IMR-90 (cell line): ENCODE results near the gene PHIP. TPM values are rescaled to one million over a fixed set of nuclear protein-coding genes. Genes with fewer than 3 reads are reported as not detected.
A peak's percentile ranks its signal among the peaks of the same experiment; 100 is the strongest.

Source experiments
- ATAC-seq: fragments of 200-7000 bp; cut with Tn5 transposase; 2 replicates; pipeline ENCODE4 v1.9.1; 2020; ENCODE audit warnings: low read depth, mild to moderate bottlenecking, moderate library complexity
- BruUV-seq: library from RNA; stranded (reverse); fragments of 400-500 nt; replicated peaks from 2 replicates; lab custom pipeline; 2021; lab: Mats Ljungman, UMichigan
- CTCF ChIA-PET: fragments of 300-600 bp; formaldehyde crosslinking; extraction: SDS; loops from one replicate; lab custom pipeline; 2021; ENCODE audit warnings: antibody characterized with exemption; lab: Yijun Ruan, JAX
- POLR2A ChIA-PET: fragments of 300-600 bp; sonication (Branson Sonifier 250); formaldehyde crosslinking; loops from one replicate; lab custom pipeline; 2022; ENCODE audit warnings: antibody characterized with exemption; ENCODE audit not compliant: unreplicated experiment; lab: Charles Lee
- DNase-seq: peaks from one replicate; pipeline ENCODE4 v3.0.0; 2013
- H2AFZ ChIP-seq: replicated peaks from 2 replicates; pipeline ENCODE3; 2013; ENCODE audit warnings: low read length, mild to moderate bottlenecking; ENCODE audit not compliant: poor library complexity
- H2AK5ac ChIP-seq: 2 replicates; pipeline ENCODE4 v1.6.1; 2013; ENCODE audit warnings: low read depth, low read length, inconsistent platforms
- H2AK9ac ChIP-seq: replicated peaks from 2 replicates; pipeline ENCODE3; 2013; ENCODE audit warnings: mild to moderate bottlenecking, low read depth, low read length, moderate library complexity; ENCODE audit not compliant: poor library complexity
- H2BK120ac ChIP-seq: 2 replicates; pipeline ENCODE4 v1.6.1; 2013; ENCODE audit warnings: low read depth, low read length, inconsistent platforms
- H2BK15ac ChIP-seq: 3 replicates; pipeline ENCODE4 v1.6.1; 2013; ENCODE audit warnings: low read depth, low read length, inconsistent platforms
- H2BK20ac ChIP-seq: 2 replicates; pipeline ENCODE4 v1.6.1; 2013; ENCODE audit warnings: low read depth, mild to moderate bottlenecking, inconsistent platforms, low read length, moderate library complexity
- H2BK5ac ChIP-seq: 2 replicates; pipeline ENCODE4 v1.6.1; 2013; ENCODE audit warnings: mild to moderate bottlenecking, low read depth, low read length, inconsistent platforms; ENCODE audit not compliant: poor library complexity, severe bottlenecking
- H3K14ac ChIP-seq: replicated peaks from 2 replicates; pipeline ENCODE4 v1.6.1; 2013; ENCODE audit warnings: low read depth, low read length, inconsistent platforms
- H3K18ac ChIP-seq: 2 replicates; pipeline ENCODE4 v1.6.1; 2013; ENCODE audit warnings: low read depth, low read length, control low read depth
- H3K23ac ChIP-seq: 2 replicates; pipeline ENCODE4 v1.6.1; 2013; ENCODE audit warnings: low read depth, low read length, inconsistent platforms
- H3K27ac ChIP-seq: 2 replicates; pipeline ENCODE4 v1.5.1; 2013; ENCODE audit warnings: mild to moderate bottlenecking, control low read depth, low read length; ENCODE audit not compliant: insufficient read depth
- H3K27me3 ChIP-seq: 2 replicates; pipeline ENCODE4 v1.6.1; 2013; ENCODE audit warnings: low read length; ENCODE audit not compliant: control insufficient read depth, insufficient read depth
- H3K36me3 ChIP-seq: 2 replicates; pipeline ENCODE4 v1.6.1; 2013; ENCODE audit warnings: low read length, mixed read lengths; ENCODE audit not compliant: control insufficient read depth, insufficient read depth
- H3K4ac ChIP-seq: 2 replicates; pipeline ENCODE4 v1.6.1; 2013; ENCODE audit warnings: low read depth, low read length, inconsistent platforms
- H3K4me1 ChIP-seq: 2 replicates; pipeline ENCODE4 v1.6.1; 2013; ENCODE audit warnings: low read length, mixed read lengths; ENCODE audit not compliant: control insufficient read depth, insufficient read depth
- H3K4me2 ChIP-seq: 2 replicates; pipeline ENCODE4 v1.6.1; 2013; ENCODE audit warnings: low read depth, mild to moderate bottlenecking, control low read depth, low read length, moderate library complexity
- H3K4me3 ChIP-seq: 2 replicates; pipeline ENCODE4 v1.5.1; 2013; ENCODE audit warnings: low read depth, mild to moderate bottlenecking, control low read depth, low read length, moderate library complexity; ENCODE audit not compliant: insufficient read depth
- H3K56ac ChIP-seq: 2 replicates; pipeline ENCODE4 v1.6.1; 2013; ENCODE audit warnings: low read length, inconsistent platforms; ENCODE audit not compliant: insufficient read depth; ENCODE audit errors: extremely low read depth
- H3K79me1 ChIP-seq, 2 experiments: 2 replicates each; pipeline ENCODE4 v1.6.1; 2013; ENCODE audit warnings: low read length in 2 of 2, inconsistent platforms in 1 of 2, low read depth in 1 of 2
- H3K9ac ChIP-seq: 2 replicates; pipeline ENCODE4 v1.6.1; 2013; ENCODE audit warnings: low read depth, low read length, control low read depth
- H3K9me1 ChIP-seq: 2 replicates; pipeline ENCODE4 v1.6.1; 2013; ENCODE audit warnings: low read length, inconsistent platforms; ENCODE audit not compliant: insufficient read depth
- H3K9me3 ChIP-seq: 2 replicates; pipeline ENCODE4 v1.6.1; 2013; ENCODE audit warnings: low read length; ENCODE audit not compliant: control insufficient read depth, insufficient read depth
- H4K20me1 ChIP-seq: 2 replicates; pipeline ENCODE4 v1.6.1; 2013; ENCODE audit warnings: low read length, inconsistent platforms; ENCODE audit not compliant: insufficient read depth
- H4K5ac ChIP-seq: 2 replicates; pipeline ENCODE4 v1.6.1; 2013; ENCODE audit warnings: mild to moderate bottlenecking, low read depth, low read length, control low read depth
- H4K8ac ChIP-seq, 2 experiments: 2 replicates each; pipeline ENCODE4 v1.6.1; 2013; ENCODE audit warnings: low read depth in 2 of 2, low read length in 2 of 2, control low read depth in 1 of 2, inconsistent platforms in 1 of 2
- H4K91ac ChIP-seq: 2 replicates; pipeline ENCODE4 v1.6.1; 2013; ENCODE audit warnings: low read depth, low read length, inconsistent platforms; ENCODE audit not compliant: insufficient read depth
- MAFK ChIP-seq: IDR thresholded peaks from 2 replicates; pipeline ENCODE4 v1.6.1; 2012; ENCODE audit warnings: low read depth, low read length, improper control_type of control experiment
- NFE2L2 ChIP-seq: fragments of 150-350 bp; IDR thresholded peaks from 2 replicates; pipeline ENCODE4 v1.6.1; 2016; ENCODE audit warnings: low read depth, mild to moderate bottlenecking, low read length
- RFX5 ChIP-seq: IDR thresholded peaks from 2 replicates; pipeline ENCODE4 v1.8.0; 2012; ENCODE audit warnings: low read depth, mild to moderate bottlenecking, low read length, moderate library complexity
- WGBS, 2 experiments: methylation state at CpG; one replicate each; pipeline versions ENCODE4 v1.1.5 to v1.1.7; 2013; ENCODE audit warnings: missing lambda C conversion rate in 2 of 2; ENCODE audit not compliant: insufficient read length in 1 of 2; ENCODE audit errors: extremely low coverage in 2 of 2; 5-methylcytosine and 5-hydroxymethylcytosine counted together
- dilution Hi-C: fragments of 300-500 bp; cut with HindIII; formaldehyde crosslinking; loops from one replicate; pipeline ENCODE4 v1.14.3; 2018; ENCODE audit warnings: low sequenced_read_pairs; ENCODE audit not compliant: unreplicated experiment
- in situ Hi-C: fragments of 300-500 bp; cut with MboI; formaldehyde crosslinking; loops from 3 replicates; pipeline ENCODE4 v1.14.3; 2019; ENCODE audit warnings: low sequenced_read_pairs, inconsistent platforms, mixed read lengths
- intact Hi-C: fragments of 100-400 bp; cut with micrococcal nuclease; formaldehyde crosslinking; loops from 2 replicates; pipeline ENCODE4 v1.10.0; 2022
- polyA plus RNA-seq, 3 experiments: library from polyadenylated mRNA; depleted of rRNA; stranded (reverse); fragments of >200 nt; gene quantifications; 2 replicates each; pipeline ENCODE4 v1.2.3, GENCODE V29; 2012; ENCODE audit warnings: low replicate concordance in 1 of 3
- total RNA-seq: library from RNA; depleted of rRNA; stranded (reverse); fragments of >200 nt; gene quantifications from 2 replicates; pipeline ENCODE4 v1.2.3, GENCODE V29; 2012

The PHIP gene
- total and polyA plus RNA-seq, 2 of the 4 experiments (the other 2 are of a cell fraction), result 3.4 to 20.4 TPM

DNA sequence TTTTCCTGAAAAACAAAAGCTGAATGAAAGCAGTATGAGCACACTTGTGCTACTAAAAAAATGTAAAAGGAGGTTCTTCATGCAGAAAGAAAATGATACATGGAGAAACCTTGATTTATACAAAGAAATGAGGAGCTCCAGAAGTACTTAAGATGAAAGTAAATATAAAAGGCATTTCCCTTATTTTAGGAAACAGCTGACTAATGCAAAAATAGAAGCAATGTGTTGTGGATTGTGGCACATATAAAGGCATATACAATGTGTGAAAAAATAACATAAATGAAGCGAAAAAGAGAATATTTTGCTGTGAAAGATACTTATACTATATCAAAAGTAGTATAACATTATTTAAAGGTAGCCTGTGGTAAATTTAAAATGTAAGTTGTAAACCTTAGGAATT is 41.2 kb upstream of the PHIP start:
- DNase-seq (no peak), ATAC-seq (no peak)
- dilution Hi-C loops, result no loop called here
- H3K18ac ChIP-seq, result no peak overlapping the region
- BruUV-seq, result no TSS peak
- no peak overlapping the region for H2AFZ ChIP-seq
- H4K91ac ChIP-seq, result no peak overlapping the region
- no peak overlapping the region for H3K4me2 ChIP-seq
- no peak overlapping the region for H2BK20ac ChIP-seq
- H3K14ac ChIP-seq, result no peak overlapping the region
- H3K4ac ChIP-seq, result no peak overlapping the region
- H4K20me1 ChIP-seq, result no peaks in the 10 kb centered on the region
- no peak overlapping the region for H2BK120ac ChIP-seq
- H3K27me3 ChIP-seq, result no peaks in the 10 kb centered on the region
- CTCF ChIA-PET, result no interaction called here
- no peaks in the 10 kb centered on the region for H3K79me1 ChIP-seq
- H2BK15ac ChIP-seq, result no peak overlapping the region
- no peak overlapping the region for H3K23ac ChIP-seq
- H3K9ac ChIP-seq, result no peak overlapping the region
- no peak overlapping the region for H3K27ac ChIP-seq
- no peak overlapping the region for H4K5ac ChIP-seq
- H3K9me3 ChIP-seq, result no peaks in the 10 kb centered on the region
- no peak for TF ChIP-seq RFX5
- no peak for TF ChIP-seq NFE2L2
- peak; percentile 91 for TF ChIP-seq MAFK
- no peak overlapping the region for H3K56ac ChIP-seq
- no peaks in the 10 kb centered on the region for H3K36me3 ChIP-seq
- intact Hi-C loops, result no loop called here
- no peak overlapping the region for H3K4me3 ChIP-seq
- POLR2A ChIA-PET, result no interaction called here
- H2AK5ac ChIP-seq, result no peak overlapping the region
- H2BK5ac ChIP-seq, result no peak overlapping the region
- no peaks in the 10 kb centered on the region for H3K9me1 ChIP-seq
- in situ Hi-C loops, result no loop called here
- H3K4me1 ChIP-seq, result no peaks in the 10 kb centered on the region
- no CpG with 5 or more reads among the region's 1 CpG for WGBS, 2 experiments
- H2AK9ac ChIP-seq, result no peak overlapping the region
- H4K8ac ChIP-seq, result no peak overlapping the region
